ENCODE results near the gene PGBD5.

Gene PGBD5

GRCh38 chr1:230279583-230279945 is 146.6 kb downstream of the PGBD5 start:
- H3K9me3 ChIP-seq = no peaks in the 10 kb centered on the region
- no peaks in the 10 kb centered on the region for H3K4me1 ChIP-seq
- H3K4me3 ChIP-seq (ENCODE audit: low read depth, low read length) = no peak overlapping the region
- H3K27me3 ChIP-seq = no peaks in the 10 kb centered on the region
- no peak for DNase-seq
- H3K36me3 ChIP-seq = peaks cover 19% of the 10 kb centered on the region
- TF ChIP-seq CTCF (IDR thresholded peaks at IDR 0.05; ENCODE audit: low read depth, low read length) = no peak

- Histone ChIP-seq H3K4me3 (ENCODE audit: low read depth, low read length) (no peak overlapping the region), H3K4me1 (no peaks in the 10 kb centered on the region)
Measured at GRCh38 chr1:230278871-230279582, 147.1 kb downstream of the PGBD5 start.

DNA sequence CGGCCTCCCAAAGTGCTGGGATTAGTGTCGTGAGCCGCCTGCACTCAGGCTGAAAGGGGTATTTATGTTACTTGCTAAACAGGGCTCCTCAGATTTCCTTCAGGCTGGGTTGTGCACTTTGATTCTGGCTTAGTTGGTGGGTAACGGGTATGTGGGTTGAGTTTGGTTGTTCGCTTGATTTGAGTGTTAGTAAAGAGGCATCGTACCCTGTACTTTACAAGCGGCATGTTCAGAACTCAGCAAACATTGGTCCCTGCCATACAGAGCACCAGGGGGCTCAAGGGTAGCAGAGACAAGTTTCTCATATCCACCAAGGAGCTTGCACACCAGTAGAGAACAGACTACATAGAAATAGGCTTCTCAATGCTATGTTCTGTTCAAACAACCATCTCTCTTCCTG is 147.8 kb downstream of the PGBD5 start:
- Histone ChIP-seq H3K27me3 (no peaks in the 10 kb centered on the region), H3K36me3 (peaks cover 22% of the 10 kb centered on the region), H3K4me1 (no peaks in the 10 kb centered on the region), H3K9me3 (no peaks in the 10 kb centered on the region), H3K4me3 (ENCODE audit: low read depth, low read length) (no peak overlapping the region)
- no peak for TF ChIP-seq CTCF (IDR thresholded peaks at IDR 0.05; ENCODE audit: low read depth, low read length)
- no peak for DNase-seq

More at GRCh38 chr1:230278871-230279582, 147.1 kb downstream of the PGBD5 start:
- no peaks in the 10 kb centered on the region for H3K27me3 ChIP-seq
- peaks cover 22% of the 10 kb centered on the region for H3K36me3 ChIP-seq
- no peak for TF ChIP-seq CTCF (IDR thresholded peaks at IDR 0.05; ENCODE audit: low read depth, low read length)
- DNase-seq = no peak
- no peaks in the 10 kb centered on the region for H3K9me3 ChIP-seq

GRCh38 chr1:230277201-230278025 is 148.7 kb downstream of the PGBD5 start:
- H3K4me1 ChIP-seq = no peaks in the 10 kb centered on the region
- no peak for DNase-seq
- peaks cover 22% of the 10 kb centered on the region for H3K36me3 ChIP-seq
- no peak for TF ChIP-seq CTCF (IDR thresholded peaks at IDR 0.05; ENCODE audit: low read depth, low read length)
- no peaks in the 10 kb centered on the region for H3K27me3 ChIP-seq
- no peak overlapping the region for H3K4me3 ChIP-seq (ENCODE audit: low read depth, low read length)
- H3K9me3 ChIP-seq = no peaks in the 10 kb centered on the region

- DNase-seq = no peak
- H3K4me1 ChIP-seq = peaks cover 3% of the 10 kb centered on the region
- no peaks in the 10 kb centered on the region for H3K27me3 ChIP-seq
- no peak overlapping the region for H3K4me3 ChIP-seq (ENCODE audit: low read depth, low read length)
- no peaks in the 10 kb centered on the region for H3K9me3 ChIP-seq
- H3K36me3 ChIP-seq = peaks cover 22% of the 10 kb centered on the region
- no peak for TF ChIP-seq CTCF (IDR thresholded peaks at IDR 0.05; ENCODE audit: low read depth, low read length)
Measured at GRCh38 chr1:230276401-230276800, 149.7 kb downstream of the PGBD5 start.

DNA sequence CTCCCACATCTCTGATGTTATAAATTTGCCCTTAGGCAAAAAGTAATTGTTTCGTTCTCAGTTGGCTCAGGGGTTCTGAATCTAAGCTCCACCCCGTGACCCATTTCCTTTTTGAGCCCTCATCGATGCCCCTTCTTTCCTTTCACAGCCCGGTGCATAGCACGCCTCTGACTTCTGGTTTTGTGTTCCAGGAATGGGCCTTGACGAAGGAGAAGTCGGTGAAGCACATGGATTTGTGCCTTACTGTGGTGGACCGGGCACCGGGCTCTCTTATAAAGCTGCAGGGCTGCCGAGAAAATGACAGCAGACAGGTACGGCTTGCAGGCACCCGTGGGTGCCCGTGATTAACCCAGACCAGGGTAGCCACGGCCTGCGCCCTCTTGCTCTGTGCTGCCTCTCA is 151.9 kb downstream of the PGBD5 start:
- peaks cover 14% of the 10 kb centered on the region for H3K4me1 ChIP-seq
- H3K9me3 ChIP-seq = no peaks in the 10 kb centered on the region
- DNase-seq = no peak
- no peak overlapping the region for H3K4me3 ChIP-seq (ENCODE audit: low read depth, low read length)
- H3K36me3 ChIP-seq = peaks cover 17% of the 10 kb centered on the region
- no peak for TF ChIP-seq CTCF (IDR thresholded peaks at IDR 0.05; ENCODE audit: low read depth, low read length)
- H3K27me3 ChIP-seq = no peaks in the 10 kb centered on the region

Measured in BE2C (cell line).